Activated CD4-positive, alpha-beta T cell treated with anti-CD3 and anti-CD28 coated beads, Interleukin-2, amount 50 U/mL, for 48 hours (primary cell): ENCODE data around the gene ARHGEF37.
A peak's percentile ranks its signal among the peaks of the same experiment; 100 is the strongest.

Experiments used
- DNase-seq, 2 experiments: peaks; one replicate each; pipeline ENCODE4 v3.0.0-alpha.2; 2020

The ARHGEF37 gene

DNA sequence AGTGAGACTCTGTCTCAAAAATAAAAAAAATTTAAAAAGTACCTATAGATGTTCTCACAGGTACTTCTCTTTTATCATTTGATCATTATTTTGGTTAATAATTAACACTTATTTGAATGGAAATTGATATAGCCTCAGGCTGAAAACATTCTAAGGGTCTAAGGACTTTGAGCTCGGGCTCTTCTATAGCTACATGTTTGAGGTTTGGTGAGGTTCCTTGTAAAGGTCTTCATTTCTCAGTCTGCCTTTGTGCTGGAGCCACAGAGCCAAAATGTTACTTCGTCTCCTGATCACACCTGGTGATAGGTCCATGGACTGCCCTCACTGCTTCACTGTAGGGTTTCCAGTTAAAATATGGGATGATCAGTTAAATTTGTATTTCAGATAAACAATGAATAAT lies 22.6 kb downstream of the ARHGEF37 start:
- DNase-seq: no peak

DNA sequence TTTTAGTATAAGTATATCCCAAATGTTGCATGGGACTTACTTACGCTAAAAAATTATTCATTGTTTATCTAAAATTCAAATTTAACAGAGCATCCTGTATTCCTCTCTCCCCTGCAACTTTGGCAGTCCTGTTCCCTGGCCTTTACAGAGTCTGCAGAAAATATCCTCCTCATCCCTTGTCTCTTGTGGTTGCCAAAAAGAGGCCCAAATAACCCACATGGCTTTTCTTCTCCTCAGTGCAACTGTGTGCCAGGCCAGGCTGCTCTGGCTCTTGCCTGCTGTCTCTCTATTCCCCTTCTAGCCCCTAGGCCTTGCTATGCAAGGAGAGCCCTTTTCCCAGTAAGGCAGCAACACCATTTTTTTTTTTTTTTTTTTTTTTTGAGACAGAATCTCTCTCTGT lies 23.0 kb downstream of the ARHGEF37 start:
- DNase-seq: no peak

DNA sequence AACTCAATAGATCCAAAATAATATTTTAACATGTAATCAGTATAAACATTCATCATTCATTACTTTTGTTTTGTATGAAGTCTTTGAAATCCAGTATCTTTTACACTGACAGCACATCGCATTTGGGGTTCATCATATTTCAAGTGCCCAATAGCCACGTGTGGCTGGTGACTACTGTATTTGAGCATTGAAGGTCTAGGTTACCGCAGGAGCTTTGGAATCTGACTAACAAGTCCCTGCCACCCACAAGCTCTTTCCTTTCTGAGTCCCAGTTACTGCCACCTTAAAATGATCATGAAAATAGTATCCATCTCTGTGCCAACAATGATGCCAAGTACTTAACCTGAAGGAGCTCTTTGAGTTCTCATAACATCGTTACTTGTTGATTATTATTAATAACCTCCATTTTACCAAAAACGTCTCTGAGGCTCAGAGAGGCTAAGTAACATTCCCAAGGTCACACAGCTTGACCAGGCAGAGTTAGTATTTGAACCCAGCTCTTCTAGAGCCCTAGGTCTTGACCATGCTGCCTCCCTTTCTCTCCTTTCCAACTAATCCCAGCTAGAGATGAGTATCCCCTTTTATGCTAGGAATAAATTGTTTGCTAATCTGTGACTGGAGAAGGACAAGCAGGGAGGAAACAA lies 24.2 kb downstream of the ARHGEF37 start:
- DNase-seq: no peak

DNA sequence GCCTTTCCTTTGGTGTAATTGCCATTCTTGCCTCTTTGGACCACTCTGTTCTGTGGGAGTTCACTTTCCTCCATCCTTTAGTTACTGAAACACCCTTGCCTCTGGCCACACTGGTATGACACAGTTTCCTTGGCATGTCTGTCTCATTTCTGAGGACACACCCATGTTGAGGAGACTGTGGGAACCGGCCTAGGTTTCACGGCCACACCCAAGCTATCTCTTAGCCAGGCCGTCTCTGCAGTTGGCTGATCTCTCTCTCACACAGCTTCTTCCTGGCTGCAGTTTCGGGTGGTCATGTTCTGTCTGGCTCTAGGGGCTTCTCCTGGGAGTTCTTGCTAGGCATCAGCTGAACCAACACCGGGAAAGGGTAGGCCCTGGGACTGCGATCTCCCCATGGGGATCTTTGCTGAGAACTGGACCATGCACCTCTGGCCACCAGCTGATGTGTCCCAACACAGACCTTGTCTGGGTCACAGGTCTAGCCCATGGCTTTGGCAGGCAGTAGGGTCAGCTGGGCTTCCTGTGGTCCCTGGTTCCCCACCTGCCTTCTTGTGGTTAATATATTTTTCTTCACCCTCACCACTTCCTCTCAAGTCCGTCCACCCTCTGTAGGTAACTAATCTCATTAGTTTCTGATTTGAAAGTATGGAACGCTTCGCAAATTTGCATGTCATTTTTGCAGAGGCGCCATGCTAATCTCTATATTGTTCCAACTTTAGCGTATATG lies 24.9 kb downstream of the ARHGEF37 start:
- DNase-seq: no peak

DNA sequence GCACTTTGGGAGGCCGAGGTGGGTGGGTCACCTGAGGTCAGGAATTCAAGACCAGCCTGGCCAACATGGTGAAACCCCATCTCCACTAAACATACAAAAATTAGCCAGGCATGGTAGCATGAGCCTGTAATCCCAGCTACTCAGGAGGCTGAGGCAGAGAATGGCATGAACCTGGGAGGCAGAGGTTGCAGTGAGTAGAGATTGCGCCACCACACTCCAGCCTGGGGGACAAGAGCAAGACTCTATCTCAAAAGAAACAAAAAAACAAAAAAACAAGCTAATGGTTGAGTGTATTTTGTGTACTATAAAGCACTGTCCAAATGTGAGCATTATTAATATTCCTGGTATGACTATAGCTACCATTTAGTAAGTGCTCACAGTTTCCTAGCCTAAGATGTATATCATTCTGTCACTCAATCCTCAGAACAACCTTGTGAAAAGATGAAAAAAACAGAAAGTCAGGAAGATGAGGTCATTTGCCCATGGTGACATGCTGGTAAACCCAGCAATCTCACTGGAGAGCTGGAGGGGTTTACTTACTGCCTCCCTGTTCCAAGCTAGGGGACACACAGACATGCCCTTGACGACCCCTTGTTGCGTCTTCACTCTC lies 27.7 kb downstream of the ARHGEF37 start:
- no peak for DNase-seq

DNA sequence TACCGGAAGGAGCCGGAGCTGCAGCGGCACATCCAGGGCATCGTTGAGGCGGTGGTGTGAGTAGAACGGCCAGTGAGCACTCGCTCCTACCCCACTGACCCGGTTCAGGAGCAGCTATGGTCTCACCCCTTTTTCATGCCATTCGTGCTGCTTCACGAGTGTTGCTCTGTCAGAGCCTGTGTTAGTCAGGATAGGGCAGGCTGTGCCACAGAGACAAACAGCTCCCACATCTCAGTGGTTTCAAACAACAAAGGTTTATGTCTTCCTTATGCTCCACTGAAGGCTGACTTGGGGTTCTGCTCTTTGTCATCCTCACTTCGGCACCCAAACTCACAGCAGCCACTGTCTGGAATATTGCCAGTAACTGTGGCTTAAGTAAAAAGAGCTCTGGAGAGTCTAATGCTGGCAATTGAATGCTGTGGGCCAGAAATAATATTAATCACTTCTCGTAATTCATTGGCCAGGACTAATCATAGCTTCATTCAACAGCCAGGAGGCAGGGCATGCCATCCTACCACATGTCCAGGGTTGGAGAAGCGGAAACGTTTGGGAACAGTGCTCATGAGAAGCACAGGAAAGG lies 28.4 kb downstream of the ARHGEF37 start:
- DNase-seq: no peak

DNA sequence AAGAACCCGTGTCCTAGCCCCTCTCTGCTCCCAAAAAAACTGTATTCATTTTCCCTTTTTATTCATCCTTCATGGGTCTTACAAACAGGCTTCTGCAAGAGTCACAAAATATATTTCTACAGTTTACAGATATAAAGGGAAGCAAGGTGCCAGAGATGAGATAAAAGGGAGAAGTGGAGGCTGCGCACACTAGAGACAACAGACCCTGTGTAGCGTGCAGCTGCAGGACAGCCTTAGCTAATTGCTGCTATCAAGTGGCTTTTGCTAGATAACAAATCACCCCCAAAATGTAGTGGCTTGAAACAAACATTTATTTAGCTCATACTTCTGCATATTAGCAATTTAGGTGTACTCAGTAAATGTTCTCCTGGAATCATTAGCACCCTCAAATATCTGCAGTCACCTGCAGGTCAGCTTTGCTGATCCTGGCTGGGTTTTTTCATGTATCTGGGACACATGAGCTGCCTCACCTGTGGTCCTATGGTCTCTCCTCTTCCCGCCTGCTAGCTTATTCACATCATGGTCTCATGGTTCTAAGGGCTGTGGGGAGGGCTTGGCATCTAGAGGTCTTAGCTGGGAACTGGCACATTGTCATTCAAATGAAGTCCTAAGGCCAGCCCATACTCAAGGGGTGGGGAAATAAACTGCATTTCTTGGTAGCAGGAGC lies 29.4 kb downstream of the ARHGEF37 start:
- no peak for DNase-seq

DNA sequence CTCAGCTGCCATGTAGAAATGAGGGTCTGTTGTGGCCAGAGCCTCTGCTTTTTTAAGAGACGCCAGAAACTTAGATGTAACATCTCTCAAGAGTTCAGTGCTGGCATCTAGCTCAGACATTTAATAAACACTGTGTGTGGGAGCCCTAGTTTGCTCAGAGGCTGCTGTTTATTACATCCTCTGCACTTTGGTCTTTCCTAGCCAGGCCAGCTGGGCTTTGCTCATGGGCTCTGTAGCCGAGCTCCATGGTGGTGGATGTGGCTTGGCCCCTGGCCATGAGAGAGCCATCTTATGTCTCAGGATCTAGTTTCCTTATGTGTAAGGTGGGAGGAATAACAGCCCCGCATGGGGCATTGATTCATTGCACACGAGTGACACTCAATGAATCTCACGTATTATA lies 30.0 kb downstream of the ARHGEF37 start:
- no peak for DNase-seq

DNA sequence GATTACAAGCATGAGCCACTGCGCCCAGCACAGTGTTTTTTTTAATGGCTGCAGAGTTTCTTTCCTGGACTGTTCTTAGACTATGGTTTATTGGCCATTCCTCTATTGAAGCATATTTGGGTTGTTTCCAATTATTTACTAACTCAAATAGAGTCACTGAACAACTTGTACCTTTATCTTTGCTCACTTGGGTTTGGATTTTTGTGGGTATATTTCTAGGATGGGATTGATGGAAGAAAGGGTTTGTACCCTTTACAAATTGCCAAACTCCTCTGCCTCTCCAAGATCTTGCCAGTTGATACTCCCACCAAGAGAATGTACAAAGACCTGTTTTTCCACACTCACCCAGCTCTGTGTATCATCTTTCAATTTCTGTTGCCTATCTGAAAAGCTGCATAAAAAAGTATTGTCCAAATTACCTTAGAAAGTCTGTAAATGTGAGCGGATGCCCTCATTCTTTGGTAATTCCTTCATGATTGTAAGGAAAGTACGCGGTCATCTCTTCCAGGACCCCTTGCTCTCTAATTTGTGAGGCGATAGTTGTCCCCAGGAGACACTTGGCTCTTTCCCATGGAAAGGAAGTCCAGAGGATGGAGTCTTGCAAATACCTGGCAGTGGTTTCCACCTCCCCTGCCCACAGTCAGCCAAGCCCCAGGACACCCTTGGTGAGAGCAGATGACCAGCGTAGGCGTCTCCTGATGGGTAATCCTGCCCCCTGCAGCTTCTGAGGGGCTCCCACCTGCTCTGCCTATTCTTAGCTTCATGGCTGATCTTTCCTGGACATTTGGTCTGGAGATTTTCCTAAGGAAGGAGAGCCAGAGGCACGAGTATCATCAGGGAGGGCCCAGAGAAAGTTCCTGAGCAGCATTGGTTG lies 33.0 kb downstream of the ARHGEF37 start:
- DNase-seq: no peak

DNA sequence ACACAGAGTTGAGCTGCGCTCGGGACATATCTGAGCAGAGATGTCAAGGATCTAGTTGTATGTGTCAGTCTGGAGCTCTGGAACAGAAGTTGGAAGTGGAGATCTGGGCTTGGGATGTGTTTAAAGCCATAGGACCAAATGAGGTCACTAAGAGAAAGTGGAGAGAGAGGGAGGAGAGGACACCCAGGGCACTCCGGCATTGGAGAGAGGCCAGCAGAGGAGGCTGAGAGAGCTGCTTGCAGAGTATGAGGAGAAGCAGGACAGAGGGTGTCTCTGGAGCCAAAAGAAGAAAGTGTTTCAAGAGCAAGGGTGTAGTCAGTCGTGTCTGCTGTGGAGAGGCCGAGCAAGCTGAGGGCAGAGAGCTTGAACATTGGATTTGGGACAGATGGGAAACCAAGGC lies 34.7 kb downstream of the ARHGEF37 start:
- no peak for DNase-seq

DNA sequence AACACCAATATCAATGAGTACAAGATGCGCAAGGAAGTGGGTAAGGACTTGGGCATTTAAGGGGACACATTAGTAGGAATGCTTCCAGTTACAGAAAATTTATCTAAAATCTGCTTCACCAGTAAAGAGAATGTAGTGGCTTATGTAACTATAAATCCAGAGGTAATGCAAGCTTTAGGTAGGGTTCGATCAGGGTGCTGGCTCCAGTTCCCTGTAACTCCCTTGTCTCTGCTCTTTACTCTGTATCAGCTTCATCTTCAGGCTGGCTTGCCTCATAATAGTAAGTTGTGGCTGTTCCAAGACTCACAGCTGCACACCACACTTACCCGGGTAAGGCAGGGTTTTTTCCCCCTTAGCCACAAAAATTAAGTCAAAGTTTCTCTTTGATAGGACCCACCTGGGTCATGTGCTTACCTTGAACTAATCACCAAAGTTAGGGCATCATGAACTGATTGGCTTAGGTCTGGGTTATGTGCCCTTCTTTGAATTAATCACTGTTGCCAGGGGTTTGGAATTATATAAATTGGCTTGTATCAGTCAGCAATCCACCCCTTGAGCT lies 35.5 kb downstream of the ARHGEF37 start:
- DNase-seq: no peak

DNA sequence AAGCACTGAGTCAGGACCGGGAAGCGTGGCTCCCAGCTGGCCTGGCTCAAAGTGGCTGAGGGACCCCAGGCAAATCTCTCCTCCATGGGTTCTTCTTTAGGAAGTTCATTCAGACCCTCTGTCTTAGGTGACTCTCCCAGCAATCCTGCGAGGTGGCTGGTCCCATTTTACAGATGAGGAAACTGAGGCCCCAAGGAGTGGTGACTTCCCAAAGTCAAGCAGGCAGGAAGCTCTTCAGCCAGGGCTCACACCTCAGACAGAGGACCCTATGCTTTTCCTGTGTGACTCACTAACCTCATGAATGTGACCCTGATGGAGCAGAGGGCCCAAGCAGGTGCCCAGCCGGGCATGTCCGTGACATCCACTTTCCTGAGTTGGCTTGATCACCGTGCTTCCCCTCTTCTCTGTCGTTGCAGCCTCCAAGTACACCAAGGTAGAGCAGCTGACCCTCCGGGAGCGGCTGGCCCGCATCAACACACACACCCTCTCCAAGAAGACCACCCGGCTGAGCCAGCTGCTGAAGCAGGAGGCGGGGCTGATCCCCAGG lies 36.5 kb downstream of the ARHGEF37 start:
- no peak for DNase-seq

DNA sequence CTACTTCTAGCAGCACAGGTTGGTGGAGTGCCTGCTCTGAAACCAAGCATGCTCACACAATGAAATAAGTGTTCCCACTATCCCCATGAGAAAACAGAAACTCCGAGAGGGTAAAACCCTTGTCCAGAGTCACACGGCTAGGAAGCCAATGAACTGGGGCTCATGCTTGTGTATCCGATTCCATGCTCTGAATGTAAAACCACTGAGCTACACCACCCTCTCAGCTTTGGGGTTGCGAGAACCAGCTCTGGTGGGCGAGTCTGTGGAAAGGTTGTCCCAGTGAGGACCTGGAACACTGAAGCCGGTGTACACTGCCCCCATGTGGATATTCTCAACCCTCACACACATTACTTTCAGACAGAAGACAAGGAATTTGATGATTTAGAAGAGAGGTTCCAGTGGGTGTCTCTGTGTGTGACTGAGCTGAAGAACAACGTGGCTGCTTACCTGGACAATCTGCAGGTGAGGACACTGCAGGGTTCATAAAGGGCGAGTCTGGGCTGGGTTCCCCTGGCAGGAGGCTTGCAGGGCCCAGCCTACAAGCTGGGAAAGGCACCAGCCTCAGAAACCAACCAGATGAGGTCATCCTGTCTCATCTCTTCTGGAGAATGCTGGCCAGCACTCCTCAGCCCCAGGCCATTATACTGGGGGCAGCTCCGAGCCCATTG lies 37.4 kb downstream of the ARHGEF37 start:
- peak; percentile 22 to 41 for DNase-seq

DNA sequence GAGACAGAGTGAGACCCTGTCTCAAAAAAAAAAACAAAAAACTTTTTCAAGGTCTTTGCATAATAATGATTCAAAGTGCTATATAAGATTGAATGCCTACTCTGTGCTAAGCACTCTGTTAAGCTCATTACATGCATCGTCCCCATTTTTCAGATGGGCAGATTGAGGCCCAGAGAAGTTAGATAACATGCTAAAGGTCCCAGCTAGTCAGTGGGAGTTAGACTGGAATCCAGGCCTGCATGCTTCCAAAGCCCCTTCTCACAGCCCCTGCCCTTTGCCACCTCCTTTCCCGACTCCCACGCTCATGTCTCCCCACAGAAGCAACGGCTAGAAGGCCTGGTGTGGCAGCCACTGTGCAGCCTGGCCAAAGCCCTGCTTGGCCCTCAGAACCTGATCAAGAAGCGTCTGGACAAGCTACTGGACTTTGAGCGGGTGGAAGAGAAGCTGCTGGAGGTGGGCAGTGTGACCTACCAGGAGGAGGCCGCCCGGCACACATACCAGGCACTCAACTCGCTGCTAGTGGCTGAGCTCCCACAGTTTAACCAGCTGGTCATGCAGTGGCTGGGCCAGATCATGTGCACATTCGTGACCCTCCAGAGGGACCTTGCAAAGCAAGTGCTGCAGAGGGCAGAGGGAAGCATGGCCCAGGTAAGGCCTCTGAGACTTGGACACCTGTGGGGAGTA lies 40.3 kb downstream of the ARHGEF37 start:
- DNase-seq: no peak

DNA sequence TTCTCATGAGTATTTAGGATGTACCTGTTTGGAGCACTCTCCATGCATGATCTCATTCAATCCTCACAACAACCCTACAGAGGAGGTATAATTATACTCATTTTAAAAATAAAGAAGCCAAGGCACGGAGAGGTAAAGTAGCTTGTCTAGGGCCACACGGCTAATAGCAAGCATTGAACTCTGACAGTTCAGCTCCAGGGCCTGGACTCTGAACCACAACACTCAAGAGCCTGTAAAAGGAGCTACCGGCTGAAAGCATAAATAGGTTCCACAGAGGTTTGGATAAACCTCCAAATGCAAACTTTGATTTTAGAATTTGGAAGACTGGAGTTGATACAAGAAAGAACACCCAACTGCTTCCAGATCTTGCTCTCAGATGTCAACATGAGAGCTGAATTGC lies 41.2 kb downstream of the ARHGEF37 start:
- DNase-seq: no peak

DNA sequence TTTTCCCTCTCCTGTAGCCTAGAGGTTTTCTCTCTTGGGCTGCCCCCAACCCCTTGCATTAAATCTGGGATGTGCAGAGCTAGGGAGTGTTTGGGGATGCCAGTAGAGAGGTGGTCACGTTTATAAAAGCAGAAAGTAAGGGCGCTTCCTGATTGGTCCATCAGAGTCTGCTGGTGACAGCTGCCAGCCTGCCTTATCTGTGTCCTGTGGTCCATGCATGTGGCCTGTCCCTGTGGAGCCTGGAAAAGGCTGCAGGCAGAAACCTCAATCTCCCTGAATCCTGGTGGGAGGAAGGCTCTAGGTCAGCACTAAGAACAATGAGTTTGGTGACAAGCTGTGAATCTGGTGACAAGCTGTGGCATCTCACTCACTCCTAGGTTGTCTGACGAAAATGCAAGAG lies 42.2 kb downstream of the ARHGEF37 start:
- no peak for DNase-seq

DNA sequence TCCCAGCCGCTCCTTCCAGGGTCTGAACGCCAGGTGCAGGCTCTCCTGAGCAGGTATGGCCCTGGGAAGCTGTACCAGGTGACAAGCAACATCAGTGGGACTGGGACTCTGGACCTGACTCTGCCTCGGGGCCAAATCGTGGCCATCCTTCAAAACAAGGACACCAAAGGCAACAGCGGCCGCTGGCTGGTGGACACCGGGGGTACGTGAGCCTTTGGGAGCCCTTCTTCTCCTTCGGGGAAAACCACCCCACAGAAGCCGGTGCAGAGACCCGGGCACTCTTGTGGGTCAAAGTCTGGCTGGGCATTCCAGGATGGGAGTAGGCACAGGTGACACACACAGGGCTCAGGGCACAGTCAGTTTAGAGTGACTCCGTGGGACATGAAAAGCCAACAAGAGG lies 45.8 kb downstream of the ARHGEF37 start:
- no peak for DNase-seq

DNA sequence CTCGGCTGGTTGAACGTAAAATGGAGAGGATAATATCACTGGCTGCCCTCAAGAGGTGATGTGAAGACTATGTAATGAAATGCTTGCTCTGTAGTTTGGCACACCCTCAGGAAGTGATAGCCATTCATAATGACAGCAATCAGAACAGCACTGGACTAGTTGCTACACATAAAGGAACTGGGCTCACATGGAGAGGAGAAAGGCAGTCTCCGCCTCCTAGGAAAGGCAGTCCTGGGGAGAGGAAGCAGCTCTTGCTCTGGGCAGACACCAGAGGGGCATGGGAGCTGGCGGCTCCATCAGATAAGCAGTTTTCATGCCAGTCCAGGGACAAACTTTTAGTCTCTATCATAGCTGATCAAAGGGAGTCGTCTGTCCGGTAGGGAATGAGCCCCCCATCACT lies 46.9 kb downstream of the ARHGEF37 start:
- DNase-seq: no peak

DNA sequence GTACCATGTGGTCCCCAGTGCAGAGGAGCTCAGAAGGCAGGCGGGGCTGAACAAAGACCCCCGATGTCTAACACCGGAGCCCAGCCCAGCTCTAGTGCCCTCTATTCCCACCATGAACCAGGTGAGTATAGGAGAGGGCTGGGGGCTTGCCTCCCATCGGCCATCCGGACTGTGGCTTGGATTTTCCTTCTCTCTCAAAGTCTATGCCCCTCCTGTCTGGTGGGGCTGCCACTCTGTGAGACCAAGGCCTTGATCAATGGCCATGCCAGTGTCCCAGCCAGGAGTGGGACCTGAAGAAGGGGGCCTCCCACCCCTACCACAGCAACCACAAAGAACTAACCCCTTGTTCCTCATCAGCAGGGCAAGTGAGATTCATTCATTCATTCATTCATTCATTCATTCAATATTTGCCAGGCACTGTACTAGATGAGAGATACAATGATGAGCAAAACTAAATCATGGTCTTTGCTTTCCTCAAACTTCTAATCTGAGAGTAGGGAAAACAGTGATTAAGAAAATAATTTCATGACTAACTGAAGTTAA lies 47.6 kb downstream of the ARHGEF37 start:
- no peak for DNase-seq

DNA sequence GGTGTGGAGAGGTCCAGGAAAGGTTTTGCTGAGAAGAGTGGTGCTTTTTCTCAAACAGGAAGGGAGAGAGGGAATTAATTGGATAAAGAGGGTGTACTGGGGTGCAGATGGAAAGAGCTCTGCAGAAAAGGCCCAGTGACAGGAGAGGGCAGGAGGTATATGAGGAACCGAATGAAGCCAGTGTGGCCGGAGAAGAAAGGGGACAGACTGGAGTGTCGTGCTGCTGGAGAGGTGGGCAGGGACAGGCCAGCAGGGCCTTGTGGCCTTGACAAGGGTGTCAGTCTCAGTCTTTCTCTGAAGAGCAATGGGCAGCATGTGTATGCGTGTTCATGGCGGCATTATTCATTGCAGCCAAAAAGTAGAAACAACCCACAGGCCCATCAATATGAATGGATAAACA lies 48.1 kb downstream of the ARHGEF37 start:
- DNase-seq: no peak
